Fibroblast of gingiva (primary cell): ENCODE data around the gene ERICH2.
A peak's percentile ranks its signal among the peaks of the same experiment; 100 is the strongest.

ENCODE experiments used
- DNase-seq: peaks from one replicate; pipeline ENCODE4 v3.0.0-alpha.2; 2011; ENCODE audit warnings: low read depth

Gene ERICH2

DNA sequence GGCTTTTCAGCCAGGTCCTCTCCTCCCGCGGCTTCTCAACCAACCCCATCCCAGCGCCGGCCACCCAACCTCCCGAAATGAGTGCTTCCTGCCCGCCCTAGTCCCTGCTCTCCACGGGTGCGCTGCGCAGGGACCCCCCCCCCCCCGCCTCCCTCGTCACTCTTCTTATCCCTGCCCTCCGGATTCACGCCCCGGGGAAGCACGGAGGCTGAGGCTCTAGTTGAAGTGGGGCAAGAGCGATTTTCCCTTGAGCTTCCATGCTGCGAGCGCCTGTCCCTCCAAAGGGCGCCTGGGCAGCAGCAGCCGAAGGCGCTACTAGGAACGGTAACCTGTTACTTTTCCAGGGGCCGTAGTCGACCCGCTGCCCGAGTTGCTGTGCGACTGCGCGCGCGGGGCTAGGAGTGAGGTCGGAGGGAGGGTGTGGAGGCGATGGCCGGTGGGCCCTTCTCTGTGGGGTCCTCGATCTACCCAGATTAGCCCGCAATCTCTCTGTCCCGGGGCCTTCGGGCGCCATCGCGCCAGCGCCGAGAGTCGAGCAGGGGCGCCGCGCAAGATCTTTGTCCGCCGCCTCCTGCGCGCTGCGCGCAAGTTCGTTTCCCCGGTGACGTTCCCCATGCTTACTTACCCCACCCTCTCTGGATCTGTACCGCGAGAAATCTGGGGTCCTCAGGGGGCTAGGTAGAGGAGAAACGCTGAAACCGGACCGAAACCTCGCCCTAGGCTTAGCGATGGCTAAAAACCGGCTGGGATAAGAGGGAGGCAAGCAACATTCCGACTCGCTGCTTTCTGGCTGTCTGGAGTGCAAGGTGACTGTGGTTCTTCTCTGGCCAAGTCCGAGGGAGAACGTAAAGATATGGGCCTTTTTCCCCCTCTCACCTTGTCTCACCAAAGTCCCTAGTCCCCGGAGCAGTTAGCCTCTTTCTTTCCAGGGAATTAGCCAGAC is 47.2 kb downstream of the ERICH2 start:
- DNase-seq, result peak; percentile 6

DNA sequence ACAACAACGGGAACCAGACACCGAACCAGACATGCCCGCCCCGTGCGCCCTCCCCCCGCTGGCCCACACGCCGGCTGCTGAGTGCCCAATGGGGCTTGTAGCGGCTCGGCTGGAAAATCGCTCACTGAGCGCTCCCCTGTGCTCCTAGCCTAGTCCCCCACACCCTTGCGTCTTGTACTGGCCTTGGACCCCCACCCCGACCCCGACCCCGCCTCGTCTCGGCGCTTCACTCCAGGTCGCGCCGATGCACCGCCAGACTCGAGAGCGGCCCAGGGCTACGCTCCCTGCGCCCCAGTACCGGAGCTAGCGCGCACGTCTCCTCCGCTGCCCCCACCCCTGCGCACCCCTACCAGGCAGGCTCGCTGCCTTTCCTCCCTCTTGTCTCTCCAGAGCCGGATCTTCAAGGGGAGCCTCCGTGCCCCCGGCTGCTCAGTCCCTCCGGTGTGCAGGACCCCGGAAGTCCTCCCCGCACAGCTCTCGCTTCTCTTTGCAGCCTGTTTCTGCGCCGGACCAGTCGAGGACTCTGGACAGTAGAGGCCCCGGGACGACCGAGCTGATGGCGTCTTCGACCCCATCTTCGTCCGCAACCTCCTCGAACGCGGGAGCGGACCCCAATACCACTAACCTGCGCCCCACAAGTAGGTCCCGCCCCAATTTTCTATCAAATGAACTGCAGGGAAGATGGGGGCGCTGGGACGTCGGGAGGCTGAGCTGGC is 48.0 kb downstream of the ERICH2 start:
- DNase-seq, result no peak

DNA sequence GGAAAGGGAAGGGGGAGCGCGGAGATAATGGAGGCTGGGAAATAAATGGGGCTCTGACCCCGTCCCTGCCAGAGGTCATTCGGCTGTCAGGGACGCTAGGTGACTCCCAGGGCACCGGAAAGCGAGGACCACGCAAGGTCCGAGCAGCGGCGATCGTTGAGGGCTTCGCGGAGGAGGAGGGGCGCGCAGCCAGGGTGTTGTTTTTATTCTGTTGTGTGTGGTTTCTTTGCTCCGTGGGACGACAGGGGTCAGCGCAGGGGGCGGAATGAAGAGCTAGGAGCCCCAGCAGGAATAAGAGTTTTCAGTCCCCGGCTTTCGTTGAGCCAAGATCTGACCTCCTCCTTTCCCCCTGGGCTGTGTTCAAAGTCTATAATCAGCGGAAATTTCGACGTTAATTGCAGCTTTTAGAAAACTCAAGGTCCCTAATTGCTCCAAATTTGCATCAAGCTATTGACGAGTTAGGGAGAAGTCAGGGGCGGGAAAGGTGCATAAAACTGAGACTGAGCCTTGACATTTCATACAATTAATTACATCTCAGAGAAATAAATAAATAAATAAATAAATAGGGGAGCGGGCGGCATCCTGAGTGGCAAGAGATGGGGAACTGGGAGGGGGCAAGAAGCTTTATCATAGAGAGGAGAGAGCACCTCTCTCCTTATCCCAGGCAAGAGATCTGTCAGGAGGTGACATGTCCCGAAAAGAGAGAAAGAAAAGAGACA is 48.7 kb downstream of the ERICH2 start:
- DNase-seq, result no peak

DNA sequence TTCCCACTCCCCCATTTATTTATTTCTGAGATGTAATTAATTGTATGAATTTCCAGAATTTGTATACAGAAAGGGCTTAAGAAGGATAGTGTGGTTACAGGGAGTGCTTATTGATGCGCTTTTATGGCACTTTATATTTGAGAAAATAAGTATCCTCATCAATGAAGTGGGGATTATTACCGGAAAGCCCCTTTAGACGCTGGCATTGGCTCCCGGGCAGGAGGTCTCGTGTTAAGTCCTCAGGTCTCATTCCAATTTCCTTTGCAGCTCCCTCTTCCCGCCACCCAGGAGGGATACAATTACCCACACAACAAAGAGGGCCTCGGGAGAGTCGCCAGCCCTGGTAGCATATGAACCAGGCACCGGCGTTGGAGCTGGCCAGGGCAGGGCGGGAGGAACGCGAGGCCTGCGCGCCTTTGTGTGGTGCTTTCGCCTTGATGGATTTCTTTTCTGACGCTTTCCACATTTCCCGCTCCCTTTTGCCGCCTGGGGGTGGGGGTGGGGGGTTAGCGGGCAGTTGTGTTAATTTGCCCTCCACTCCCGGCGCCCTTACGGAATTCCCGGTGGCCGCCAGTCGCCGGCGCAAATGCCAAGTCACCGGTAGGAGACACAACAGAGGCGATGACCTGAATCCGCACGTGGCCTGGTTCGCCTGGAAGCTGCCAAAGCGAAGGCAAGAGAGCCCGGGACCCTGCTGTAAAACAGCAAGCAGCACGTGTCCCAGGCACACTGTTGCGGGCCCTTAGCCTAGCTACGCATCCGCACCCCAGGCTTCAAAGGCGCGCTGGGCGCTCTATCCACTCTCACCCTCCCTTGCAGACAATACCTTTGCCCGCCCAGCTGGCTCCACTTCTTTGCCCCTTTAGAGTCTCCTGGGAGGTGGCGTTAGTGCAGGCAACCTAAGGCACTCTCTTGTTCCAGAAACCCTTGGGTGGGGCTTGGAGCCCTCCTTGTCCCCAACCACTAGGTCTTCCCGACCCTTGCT is 49.8 kb downstream of the ERICH2 start:
- DNase-seq, result no peak

DNA sequence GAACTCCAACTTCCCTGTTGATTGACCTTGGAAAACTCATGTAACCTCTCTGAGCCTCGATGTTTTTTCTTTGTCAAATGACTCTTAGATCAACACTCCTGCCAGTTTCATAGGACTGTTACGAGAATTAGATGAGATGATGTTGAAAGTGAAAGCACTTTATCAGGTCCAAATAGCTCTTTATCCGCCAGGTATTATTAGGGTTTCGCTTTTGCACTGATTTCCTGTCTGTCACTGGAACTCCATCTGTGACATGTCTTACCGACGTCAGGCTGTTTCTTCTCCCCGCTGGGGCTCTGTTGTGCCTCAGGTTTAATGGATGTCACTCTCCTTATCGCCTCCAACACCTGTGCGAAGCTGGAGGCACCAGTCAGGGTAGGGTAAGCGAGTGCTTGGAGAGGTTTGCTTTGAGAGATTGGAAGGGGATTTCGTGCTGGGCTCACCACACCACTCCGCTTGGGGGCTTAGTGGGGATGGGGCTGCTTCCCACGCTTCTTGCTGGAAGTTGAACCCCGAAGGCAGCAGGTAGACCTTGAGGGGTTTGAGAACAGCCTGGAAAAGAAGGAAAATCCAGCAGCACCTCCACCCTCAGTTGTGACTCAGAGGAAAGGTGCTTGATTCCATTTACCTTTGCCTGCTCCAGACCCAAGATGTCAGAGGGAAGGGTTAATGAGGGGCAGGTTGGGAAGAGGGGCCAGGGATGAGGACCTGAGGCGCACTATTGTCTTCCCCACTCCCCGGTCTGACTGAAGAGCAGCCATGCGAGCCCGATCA is 50.8 kb downstream of the ERICH2 start:
- no peak for DNase-seq

DNA sequence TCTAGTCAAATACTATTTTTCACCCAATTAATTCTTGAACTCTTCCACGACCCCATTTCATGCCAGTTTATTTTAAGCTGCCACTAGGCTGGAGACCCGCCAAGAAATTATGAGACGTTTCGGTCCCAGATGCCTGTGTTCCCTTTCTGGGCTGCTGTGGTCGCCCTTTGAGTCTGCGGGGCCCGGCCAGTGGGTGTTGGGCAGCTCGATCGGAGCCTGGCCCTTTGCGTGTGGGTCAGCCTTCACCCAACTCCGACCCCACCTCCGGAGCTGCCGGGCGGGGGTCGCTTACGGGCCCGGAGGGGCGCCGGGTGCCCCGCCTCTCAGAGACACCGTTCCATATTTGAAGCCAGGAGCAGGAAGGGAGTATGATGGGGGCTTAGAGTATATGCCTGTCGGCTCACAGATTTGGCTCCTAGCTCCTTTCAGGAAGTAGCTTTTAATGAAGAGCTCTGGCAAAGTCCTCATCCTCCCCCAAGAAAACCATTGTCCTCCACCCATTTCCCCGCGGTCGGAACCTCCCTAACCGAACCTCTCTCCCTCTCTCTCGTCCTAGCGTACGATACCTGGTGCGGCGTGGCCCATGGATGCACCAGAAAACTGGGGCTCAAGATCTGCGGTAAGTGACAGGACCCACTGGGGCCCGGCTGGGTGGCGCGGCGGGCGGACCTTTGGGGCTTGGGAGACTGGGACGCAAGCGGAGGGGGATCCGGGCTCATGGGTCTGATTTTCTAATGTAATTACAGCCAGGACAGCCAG is 51.5 kb downstream of the ERICH2 start:
- DNase-seq, result no peak

DNA sequence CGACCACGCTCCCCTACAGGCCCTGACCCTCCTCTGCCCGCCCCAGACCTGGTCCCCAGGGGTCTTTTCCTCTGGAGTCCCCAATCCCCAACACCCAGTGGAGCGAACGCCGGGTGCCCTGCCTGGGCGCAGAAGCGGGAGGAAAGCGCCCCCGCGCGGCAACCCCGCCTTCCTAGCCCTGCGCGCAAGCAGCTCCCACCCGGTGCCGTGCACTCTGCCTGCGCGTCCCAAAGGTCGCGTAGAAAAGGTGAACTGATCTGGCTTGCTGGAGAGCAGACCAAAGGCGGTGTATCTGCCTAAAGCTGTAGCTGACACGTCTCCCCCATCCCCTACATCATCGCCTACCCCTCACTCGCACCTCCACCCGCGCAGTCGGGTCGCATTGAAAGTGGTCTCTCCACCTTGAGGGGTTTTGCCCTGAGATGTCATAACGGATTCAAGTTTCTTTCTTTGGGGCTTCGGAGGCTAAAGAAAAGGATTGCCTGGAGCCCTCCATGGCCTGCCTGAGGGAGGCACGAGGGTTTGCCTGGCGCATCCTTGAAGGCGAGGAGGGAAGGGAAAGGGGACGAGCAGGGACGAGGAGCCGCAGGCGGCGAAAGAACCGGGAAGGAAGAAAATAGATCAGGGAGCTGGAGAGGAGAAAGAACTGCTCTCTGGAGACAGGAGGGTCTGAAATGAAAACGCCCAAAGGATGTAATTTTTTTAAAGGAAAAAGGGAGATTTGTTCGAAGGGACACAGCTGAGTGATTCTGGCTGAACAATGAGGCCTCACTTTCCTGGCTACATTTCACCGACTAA is 52.3 kb downstream of the ERICH2 start:
- DNase-seq, result no peak

DNA sequence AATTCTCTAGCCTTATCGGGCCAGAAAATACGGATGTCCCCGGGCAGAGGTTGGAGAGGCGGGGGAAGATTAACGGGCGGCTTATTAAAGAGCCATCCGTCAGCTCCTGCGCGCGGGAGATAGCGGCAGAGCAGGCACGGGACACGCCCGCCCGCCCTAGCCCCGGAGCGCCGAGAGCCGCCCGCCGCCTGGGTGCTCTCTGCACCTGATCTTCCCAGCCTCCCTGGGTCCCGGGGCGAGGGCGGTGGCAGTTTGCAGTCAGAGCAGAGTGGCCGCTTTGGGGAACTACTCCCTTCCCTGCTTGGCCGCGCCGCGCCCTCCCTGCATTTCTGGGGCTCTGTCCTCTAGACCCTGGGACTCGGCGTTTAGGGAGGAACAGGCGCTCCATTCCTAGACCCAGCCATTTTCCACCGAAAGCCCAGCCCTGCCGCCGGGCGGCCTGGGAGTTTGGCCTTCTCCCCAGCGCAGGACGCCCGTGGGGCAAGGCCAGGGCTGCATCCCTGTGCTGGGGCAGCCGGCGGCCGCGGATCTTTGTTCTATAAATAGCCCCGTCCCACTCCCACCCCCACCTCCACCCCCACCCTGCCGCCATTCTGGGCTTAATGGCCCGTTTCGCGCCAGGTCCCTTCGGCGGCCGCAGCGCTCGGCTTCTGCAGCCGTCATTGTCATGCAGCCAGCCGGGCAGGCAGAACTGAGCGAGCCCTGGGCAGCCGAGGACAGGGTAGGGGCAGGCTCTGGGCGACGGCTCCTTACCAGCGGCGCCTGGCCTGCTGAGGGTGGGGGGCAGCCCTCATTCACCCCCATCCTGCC is 53.1 kb downstream of the ERICH2 start:
- no peak for DNase-seq

DNA sequence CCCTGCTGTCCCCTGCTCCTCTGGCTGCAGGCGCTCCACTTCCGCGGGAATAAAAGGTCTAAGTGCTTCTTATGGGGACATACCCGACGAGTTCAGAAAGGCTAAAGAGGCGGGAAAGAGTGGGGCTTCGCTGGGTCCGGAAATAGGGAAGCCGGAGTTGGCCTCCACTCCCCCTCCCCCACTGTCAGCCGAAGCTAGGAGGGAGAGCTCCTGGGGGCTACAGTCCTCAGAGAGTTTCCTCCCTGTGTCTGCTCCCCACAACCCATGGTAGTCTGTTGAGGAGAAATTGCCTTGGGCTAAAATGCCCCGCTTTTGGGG is 53.7 kb downstream of the ERICH2 start:
- no peak for DNase-seq

DNA sequence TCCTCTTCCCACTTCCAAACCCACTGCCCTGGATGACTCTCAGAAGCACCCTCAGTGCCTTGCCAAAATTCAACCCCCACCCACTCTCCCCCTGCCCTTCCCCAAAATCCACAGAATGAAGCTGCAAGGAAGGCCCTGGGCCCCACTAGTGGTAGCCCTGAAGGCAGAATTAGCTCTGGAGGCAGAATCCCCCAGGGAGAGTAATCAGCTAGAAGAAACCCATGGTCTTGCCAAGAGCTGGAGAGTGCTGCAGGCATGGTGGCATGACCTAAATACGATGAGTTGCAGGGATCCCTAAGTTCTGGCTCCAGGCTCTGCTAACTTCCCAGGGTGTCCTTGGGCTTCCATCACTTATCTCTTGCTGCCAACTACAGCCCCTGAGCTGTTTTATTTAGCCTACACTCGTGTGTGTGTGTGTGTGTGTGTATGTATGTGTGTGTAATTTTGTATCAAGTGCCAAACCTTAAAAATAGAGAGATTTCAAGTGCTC is 54.4 kb downstream of the ERICH2 start:
- peak; percentile 30 for DNase-seq

DNA sequence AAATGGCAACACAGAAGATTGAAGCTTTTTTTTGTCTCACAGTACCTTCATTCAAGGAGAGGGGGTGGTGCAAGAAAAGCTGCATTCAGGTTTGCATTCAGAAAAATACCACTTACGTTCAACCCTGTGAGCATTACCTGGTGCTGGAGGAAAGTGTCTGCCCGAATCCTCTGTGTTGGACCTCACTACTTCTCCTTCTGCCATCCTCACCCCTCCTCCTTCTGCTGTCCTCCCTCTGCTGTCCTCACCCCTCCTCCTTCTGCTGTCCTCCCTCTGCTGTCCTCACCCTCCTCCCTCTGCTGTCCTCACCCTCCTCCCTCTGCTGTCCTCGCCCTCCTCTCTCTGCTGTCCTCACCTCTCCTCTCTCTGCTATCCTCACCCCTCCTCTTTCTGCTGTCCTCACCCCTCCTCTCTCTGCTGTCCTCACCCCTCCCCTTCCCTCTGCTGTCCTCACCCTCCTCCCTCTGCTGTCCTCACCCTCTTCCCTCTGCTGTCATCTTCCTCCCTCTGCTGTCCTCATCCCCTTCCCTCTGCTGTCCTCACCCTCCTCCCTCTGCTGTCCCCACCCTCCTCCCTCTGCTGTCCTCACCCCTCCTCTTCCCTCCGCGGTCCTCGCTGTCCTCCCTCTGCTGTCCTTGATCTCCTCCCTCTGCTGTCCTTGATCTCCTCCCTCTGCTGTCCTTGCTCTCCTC is 57.8 kb downstream of the ERICH2 start:
- DNase-seq, result no peak

DNA sequence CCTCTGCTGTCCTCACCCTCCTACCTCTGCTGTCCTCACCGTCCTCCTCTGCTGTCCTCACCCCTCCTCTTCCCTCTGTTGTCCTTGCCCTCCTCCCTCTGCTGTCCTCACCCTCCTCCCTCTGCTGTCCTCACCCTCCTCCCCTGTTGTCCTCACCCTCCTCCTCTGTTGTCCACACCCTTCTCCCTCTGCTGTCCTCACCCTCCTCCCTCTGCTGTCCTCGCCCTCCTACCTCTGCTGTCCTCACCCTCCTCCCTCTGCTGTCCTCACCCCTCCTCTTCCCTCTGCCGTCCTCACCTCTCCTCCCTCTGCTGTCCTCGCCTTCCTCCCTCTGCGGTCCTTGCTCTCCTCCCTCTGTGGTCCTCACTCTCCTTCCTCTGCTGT is 58.3 kb downstream of the ERICH2 start:
- DNase-seq, result no peak

DNA sequence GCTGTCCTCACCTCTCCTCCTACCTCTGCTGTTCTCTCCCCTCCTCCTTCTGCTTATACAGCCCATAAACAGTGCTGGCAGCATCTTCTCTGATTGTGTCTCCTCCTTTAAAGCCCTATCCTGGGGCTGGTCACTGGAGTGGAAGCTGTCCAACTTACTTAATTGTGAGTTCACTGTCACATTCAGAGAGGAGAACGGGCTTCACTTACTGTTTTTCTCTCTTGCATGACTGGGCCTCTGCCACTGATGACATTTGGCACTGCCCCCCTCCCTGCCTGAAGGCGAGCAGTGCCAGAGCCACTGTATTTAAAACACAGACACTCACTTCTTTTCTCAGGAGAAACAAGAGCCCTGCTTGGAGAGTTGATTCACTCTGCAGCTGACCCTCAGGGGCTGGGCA is 58.9 kb downstream of the ERICH2 start:
- DNase-seq, result no peak

DNA sequence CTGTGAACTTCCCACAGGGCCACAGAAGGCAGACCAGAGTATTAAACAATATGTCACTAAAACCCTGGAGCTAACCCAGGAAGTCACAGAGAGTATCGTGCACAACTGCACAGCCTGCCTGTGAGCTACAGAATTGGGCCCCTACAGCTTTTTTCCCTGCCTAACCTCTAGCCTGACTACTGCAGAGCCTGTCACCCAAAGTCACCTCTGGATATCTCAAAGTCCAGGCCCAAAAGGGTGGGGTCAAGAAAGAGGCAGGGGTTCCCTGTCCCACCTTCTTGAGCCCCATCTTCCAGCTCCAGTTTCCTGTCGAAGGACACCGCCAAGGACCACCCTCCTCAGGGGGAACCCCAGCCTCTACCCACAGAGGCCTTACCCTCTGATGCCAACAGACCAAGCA is 60.0 kb downstream of the ERICH2 start:
- no peak for DNase-seq

DNA sequence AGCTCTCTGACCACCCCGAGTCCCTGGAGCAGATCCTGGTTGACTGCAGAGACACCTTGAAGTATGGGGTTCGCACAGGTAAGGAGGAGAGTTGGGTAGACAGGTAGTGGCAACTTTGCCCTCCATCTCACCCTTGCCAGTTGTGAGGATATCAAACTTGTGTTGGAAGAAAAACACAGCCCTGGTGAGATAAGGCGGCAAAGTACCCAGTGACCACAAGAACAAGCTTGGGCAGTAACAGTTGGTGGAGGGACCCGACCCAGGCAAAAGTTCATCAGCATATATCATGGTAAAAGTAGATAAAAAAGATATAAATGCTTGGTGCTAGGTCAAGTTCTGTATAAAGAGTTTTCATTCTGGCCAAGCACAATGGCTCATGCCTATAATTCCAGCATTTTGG is 60.9 kb downstream of the ERICH2 start:
- DNase-seq, result no peak

DNA sequence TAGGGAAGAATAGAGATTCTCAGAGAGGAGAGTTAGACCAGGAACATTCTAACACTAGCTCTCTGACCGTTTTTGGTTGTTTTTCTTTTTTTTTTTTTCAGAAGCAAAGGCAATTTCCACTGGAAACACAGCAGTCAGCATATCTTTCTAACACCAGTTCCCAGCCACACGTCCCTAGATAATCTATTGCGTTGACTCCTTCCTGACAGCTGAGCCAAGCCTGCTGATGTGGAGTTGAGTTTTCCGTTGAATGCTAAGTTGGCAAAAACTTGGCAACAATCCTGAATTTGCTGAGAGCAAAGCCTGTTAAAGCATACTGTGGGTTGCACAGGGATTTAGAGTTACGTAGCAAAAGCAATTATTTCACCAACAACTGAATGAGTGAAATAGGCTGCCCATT is 65.8 kb downstream of the ERICH2 start:
- no peak for DNase-seq

DNA sequence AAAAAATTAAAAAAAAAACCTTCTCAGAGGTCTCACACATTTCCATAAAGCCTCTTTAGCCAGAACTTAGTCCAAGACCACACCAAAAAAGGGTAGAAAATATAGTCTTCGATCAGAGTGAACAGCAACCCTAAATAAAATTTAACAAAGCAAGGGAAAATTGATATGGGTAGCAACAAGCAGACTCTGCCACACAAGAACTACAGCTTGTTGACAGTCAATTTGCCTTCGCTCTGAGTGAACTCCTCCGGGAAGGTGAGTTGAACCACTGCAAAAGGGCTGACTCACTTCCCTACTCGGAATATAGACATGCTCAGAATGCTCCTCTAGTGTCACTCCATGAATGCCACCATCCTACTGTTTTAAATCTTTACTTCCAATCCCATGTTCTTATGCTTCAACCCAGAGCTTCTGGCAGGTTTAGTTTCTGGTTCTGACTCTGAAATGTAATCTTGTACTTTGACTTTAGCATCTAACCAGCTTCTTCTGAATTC is 70.6 kb downstream of the ERICH2 start:
- no peak for DNase-seq

DNA sequence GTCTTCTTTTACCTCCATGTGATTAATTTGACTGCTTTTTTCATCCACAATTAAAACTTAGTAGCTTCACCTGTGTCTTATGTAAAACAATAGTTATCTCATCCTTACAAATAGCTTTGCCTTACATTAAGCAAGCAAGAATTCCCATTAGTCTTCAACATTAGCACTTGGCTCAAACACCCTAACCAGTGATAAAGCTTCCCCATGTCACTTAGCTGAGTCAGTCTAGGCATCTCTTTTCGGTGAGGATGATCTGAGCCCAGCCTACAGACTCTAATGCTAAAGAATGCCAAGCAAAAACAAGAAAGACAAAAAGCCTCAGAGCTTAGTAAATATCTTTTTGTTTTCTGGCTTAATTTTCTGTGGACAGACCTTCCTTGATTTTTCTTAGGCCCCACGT is 72.6 kb downstream of the ERICH2 start:
- no peak for DNase-seq
